NAMALWA (cell line): ENCODE data around the gene SIK1.

Source experiments
- DNase-seq: peaks from one replicate; pipeline ENCODE4 v3.0.0-alpha.2; 2015; ENCODE audit warnings: low spot score

Gene SIK1

GRCh38 chr21:43367296-43367695, 59.6 kb downstream of the SIK1 start:
- DNase-seq: no peak

DNA sequence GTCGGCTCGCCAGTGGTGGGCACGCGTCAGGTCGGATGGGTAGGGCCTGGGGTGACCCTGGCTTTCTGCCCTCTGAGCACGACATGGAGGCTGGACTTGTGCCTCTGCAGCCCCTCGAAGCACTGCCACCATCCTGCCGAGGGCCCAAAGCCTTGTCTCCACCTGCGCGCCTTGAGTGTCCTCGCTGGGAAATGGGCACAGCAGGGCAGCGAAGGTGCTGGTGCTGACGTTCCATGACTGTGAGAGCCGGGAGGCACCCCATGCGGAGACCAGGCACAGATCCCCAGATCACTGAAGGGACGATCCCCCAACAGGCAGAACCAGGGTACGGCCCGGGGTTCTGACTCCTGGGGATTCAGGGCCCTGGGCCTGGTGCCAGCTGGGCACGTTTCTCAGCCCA, 60.3 kb downstream of the SIK1 start:
- no peak for DNase-seq

DNA sequence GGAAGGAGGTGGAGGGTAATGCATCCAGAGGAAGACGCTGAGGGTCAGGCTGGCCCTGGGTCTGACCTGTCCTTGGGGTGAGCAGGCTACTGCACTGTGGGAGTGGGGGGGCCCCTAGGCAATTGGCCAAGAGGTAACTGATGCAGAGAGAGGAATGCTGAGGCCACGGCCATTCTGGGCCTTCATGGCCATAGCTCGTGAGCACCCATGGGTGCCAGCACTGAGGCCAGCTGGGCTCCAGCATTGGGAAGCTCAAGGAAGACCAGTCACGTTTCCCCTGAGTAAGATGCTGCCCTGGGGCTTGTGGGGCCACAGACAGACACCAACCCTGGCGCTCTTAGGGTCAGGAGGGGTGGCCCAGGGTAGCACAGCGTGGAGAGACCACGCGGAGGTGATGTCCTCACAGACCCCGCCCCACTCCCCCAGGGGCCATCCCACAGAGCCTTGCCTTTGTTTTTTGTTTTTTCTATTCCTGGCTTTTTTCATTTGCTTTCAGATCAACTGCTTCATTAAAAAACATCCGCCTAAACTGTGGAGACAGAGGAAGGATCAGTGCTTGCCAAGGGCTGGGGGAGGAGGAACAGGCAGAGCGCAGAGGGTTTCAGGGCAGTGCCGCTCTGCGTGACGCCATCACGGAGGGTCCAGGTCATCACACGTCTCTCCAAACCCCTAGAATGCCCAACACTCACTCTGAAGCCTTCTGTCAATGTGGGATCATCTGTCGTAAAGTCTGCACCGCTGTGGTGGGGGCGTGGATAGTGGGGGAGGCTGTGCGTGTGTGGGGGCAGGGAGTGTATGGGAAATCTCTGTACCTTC, 61.1 kb downstream of the SIK1 start:
- DNase-seq: no peak

DNA sequence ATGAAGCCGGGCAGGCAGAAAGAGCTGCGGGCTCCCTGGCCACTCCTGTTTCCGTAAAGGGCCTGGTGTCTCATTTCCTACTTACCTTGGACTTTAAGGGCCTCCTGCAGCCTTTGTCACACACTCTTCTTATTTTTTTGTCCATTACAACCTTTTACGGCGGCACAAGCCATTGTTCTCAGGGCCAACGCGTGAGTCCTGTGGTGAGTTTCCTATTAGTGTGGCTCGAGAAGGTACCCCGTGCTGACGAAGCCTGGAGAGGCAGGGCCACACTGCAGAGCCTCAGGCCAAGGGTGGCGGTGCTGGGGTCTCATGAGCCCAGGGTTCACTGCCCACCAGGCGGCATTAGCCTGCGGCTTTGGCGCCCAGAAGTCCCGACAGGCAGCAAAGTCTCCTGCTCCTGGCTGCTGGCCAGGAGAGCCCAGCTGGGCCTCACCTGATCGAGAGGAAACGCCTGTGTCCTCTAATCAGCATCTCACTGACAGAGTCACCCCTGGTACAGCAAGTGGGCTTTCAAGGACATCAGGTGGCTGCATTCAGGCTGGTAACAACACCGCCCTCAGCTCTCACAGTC, 62.0 kb downstream of the SIK1 start:
- DNase-seq: no peak
